CD4-positive, alpha-beta T cell treated with Interleukin-12 subunit alpha and Interleukin-12 subunit beta, for 1 hour (primary cell): Measurements from ENCODE around the gene CCDC106.

ENCODE experiments used
- DNase-seq: peaks from one replicate; pipeline ENCODE4 v3.0.0-alpha.2; 2020

CCDC106 gene

DNA sequence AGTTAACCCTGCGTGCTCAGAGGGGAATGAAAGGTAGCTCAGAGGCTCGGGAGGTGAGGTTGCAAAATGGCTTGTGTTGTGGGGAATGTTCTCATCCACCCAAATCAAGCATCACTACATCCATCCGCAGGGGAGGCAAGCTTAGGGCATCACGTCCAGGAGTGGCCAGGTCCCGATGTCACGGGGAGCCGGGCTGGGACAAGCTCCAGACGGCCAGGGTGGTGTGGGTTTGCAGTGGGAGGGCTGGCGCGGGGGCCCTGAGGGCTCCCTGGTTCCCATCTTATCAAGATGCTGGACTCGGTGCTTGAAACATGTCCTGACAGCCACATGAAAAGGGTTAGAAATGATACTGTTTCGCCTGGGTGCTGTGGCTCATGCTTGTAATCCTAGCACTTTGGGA is 52.8 kb downstream of the CCDC106 start:
- DNase-seq, result no peak

DNA sequence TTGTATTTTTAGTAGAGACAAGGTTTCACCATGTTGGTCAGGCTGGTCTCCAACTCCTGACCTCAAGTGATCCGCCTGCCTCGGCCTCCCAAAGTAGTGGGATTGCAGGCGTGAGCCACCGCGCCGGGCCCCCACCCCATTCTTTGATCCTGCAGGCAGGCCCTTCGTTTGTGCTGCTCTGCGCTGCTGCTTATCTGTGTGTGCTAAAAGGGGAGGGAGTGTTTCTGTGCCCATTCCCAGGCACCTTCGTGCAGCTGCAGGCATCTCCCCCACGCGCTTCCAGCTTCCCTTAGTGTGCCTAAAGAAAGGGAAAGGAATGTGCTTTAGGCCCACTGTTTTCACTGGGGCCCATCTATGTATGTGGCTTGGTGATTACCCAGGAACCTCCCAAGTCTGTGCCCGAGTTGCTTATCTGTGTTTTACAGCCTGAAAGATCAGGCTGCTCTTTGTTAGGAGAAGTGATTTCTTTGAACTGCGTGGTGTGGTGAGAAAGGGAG is 54.2 kb downstream of the CCDC106 start:
- DNase-seq, result no peak
